C1 segment of cervical spinal cord (tissue), 14 donors: ENCODE measurements around the gene USP28.
"Not testable (repeated sequence)": the region's sequence is repeated elsewhere in the genome, so short reads cannot be mapped to it uniquely, and the experiment has no call there.

Source experiments
- DNase-seq, 14 donors: peaks; one replicate each; lab custom pipeline; 2025; lab: John Stamatoyannopoulos, UW

Gene USP28

GRCh38 chr11:113838005-113838404 lies 37.4 kb downstream of the USP28 start:
- no peak for DNase-seq

GRCh38 chr11:113835306-113835705 lies 40.1 kb downstream of the USP28 start:
- DNase-seq = no peak

GRCh38 chr11:113833151-113833550 lies 42.2 kb downstream of the USP28 start:
- no peak for DNase-seq

DNA sequence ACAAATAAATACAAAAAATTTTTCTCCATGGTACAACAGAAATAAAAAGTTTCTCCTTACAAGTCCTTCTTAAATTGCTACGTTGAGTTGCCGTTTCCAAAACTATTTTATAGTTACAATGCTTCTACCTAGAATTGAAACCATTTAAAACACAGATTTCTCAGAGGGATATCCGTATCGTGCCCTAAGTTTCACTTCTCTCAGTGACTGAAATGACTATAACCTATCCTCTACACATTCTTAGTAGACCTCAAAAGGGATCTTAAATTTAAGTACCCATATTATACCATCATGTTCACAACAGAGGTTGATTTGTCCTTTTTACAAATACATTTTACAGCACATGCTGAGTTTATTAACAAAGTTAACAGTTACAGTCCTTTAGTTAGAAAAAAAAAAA lies 44.1 kb downstream of the USP28 start:
- no peak for DNase-seq

GRCh38 chr11:113829751-113830150 lies 45.6 kb downstream of the USP28 start:
- no peak for DNase-seq

- peak in 1 of 14 donors; percentile 86 for DNase-seq
These were observed 47.2 kb downstream of the USP28 start for GRCh38 chr11:113828191-113828590.

- no peak for DNase-seq
These were observed 47.9 kb downstream of the USP28 start for GRCh38 chr11:113827477-113827876.

- no peak for DNase-seq
These were observed 56.9 kb downstream of the USP28 start for GRCh38 chr11:113818426-113818825.

GRCh38 chr11:113817626-113818025 lies 57.7 kb downstream of the USP28 start:
- no peak for DNase-seq

DNA sequence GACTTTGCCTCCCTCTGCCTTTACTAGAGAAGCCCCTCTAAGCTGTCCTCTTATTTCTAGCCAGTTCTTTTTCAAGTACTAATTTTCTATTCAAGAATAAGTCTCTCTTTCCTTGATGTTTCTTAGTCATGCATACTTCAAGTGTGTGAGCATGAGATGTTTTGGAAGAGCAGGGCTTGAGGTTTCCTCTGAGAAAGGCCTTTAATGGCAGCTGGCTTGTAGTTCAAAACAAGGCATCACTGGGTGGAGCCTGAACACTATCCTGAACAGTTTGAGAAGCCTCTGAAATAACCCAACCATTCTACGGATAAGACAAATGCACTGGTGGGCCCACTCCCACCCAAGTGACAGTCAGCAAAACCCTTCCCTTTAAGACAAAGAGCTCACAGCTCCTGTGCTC lies 58.2 kb downstream of the USP28 start:
- DNase-seq = no peak

DNA sequence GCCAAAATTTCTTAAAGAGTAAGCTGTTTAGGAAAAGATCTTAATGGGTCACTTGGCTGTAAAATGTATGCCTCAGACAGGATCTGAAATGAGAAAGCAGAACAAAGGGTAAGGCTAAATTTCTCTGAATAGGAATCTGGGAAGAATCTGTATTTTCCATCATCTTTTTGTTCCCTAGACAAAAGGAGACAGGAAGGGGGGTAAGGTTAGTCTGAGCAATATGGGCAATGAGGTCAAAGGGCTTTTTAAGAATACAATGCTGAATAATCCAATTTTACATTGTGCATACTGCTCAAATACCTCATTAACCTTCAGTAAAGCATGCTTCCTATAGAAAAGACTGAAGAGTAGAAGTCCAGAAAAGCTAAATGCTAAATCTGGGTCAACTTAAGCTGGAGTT lies 61.2 kb downstream of the USP28 start:
- DNase-seq = no peak

DNA sequence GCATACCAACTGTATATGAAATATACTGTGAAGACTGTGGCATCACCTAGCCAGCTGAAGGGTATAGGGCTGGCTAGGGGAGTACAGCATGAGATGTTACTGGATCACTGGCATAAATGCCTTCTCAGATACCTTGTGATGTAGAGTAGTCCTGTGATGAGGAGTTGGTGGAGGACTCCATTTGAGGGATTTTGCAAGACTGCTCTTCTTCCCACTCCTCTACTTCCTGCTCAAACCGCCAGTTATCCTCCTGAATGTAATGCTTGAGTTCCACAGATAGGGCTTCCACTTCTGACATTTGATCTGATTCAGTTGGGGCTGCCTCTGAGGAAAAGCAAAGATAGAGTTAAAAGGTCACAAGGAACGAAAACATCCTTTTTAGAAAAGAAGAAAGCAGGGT lies 66.4 kb downstream of the USP28 start:
- DNase-seq = no peak

- DNase-seq = no peak
These were observed 69.0 kb downstream of the USP28 start for GRCh38 chr11:113806406-113806805.

DNA sequence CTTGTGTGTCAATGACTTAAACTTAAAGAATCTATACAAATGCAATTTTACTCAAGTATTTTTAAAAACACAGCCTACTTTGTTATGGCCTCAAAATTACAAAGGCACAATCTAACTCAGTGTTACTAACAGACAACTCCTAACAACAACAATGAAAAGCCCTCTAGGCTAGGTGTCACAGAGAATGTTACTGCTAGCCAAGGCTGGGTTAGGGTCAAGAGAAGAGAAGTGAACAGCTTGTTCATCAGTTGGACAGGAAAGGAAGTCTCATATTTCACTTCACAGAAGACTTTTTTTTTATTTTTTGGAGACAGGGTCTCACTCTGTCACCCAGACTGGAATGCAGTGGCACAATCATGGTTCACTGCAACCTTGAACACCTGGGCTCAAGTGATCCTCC lies 69.7 kb downstream of the USP28 start:
- no peak for DNase-seq

DNA sequence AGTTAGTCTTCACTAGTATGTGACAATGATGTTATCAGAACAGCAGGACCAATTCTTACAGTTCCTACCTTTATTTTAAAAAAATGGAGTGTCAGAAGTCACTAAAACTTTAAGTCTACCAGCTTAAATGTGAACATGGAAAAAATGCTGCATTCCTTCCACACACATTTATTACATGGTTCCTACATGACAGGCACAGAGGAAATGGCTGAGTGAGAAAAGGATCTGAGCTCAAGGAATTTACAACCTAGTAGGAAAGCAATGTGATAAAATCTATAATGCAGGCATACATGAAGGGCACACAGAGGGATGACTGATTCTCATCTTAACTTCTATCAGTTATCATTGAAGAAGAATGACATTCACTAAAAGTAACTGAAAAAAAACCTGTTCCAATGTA lies 72.8 kb downstream of the USP28 start:
- no peak for DNase-seq

DNA sequence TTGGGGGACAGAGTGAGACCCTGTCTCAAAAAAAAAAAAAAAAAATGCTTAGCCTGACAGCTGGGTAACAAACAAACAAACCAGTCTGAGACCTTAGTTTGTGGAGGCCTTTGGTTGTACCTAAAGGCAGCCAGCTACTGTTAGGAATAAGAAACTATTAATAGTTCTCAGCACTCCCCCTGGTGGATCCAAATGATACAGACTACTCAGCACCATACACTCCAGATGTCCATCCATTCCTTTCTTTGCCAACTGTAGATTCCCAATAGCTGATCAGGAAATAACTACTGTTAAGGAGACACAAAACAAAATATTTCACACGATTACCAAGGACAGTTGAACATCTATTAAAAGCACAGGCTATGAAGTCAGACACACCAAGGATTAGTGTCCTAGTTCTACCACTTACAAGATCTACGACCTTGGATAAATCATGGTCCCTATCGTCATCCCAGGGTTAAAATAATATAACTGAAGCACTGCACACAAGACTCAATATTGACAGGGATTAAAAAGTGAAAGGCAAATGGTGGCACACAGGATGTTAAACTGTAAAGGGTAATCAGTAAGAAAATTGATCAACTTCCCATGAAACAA lies 78.6 kb downstream of the USP28 start:
- DNase-seq = peak in 2 of 14 donors; percentile 20 to 21

GRCh38 chr11:113789675-113790320 lies 85.6 kb downstream of the USP28 start:
- no peak for DNase-seq

DNA sequence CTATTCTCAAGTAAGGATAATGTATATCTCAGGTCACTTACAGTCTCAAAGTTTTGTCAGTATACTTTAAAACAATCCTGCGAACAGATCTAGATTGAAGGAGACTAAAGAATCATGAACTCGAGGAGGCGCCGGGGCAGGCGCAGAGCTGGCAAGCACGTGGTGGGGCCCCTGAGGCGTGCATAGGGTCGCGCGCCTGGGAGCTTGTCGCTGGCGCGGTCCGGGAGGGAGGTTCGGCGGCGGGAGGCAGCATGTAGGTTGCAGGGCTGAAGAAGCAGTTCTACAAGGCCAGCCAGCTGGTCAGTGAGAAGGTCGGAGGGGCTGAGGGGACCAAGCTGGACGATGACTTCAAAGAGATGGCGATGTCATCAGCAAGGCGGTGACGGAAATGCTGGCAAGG lies 86.4 kb downstream of the USP28 start:
- DNase-seq = not testable (repeated sequence)

- DNase-seq = no peak
These were observed 93.2 kb downstream of the USP28 start for GRCh38 chr11:113782134-113782533.

- DNase-seq = peak in 2 of 14 donors; percentile 3 to 82
These were observed 93.7 kb downstream of the USP28 start for GRCh38 chr11:113781682-113782081.

- no peak for DNase-seq
These were observed 95.9 kb downstream of the USP28 start, which contains the start of gene CLDN25 for GRCh38 chr11:113779496-113779895. Gene CLDN25 (plus strand): TSS chr11:113779796. CDS start chr11:113779796, 0 bp downstream.

GRCh38 chr11:113778111-113778910 lies 97.1 kb downstream of the USP28 start:
- peak in 12 of 14 donors; percentile 17 to 87 (median 54) for DNase-seq

- DNase-seq = no peak
These were observed 101.2 kb downstream of the USP28 start for GRCh38 chr11:113774174-113774503.
